NCI-H748 treated with DMSO at 0.1 percent for 48 hours (cell line): ENCODE results near the gene SEPTIN6.

Experiments
- DNase-seq: peaks from one replicate; lab custom pipeline; 2025; lab: John Stamatoyannopoulos, UW

SEPTIN6 gene

GRCh38 chrX:119647552-119648420, 45.2 kb downstream of the SEPTIN6 start:
- no peak for DNase-seq

GRCh38 chrX:119647089-119647488, 45.9 kb downstream of the SEPTIN6 start:
- no peak for DNase-seq

- no peak for DNase-seq
These were observed 46.5 kb downstream of the SEPTIN6 start for GRCh38 chrX:119646515-119646914.

GRCh38 chrX:119643696-119644095, 49.3 kb downstream of the SEPTIN6 start:
- no peak for DNase-seq
